Measurements from ENCODE around the gene ANKRD12. TPM values are rescaled to one million over a fixed set of nuclear protein-coding genes. Genes with fewer than 3 reads are reported as not detected.

ANKRD12 gene
- total RNA-seq, 1 donor = 66.2 TPM

DNA sequence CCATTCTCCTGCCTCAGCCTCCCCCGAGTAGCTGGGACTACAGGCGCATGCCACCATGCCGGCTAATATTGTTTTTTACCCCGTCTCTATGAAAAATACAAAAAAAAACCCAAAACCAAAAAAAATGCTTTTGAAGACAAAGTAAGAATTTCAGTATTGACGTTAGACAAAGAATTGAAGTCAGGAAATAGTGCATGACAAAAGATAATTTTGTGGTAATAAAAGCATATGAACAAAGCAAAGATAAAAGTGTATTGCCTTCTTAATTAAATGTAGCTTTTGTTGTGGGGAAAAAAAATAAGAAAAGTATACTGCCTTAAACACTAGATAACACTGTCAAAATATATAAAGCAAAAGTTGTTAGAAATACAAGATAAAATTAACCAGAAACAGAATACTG, 86.8 kb downstream of the ANKRD12 start:
- no peak overlapping the region for H3K4me3 ChIP-seq (ENCODE audit: low read depth, low read length)
- TF ChIP-seq CTCF (IDR thresholded peaks at IDR 0.05; ENCODE audit: insufficient read depth, low read length) = no peak
- no peak for DNase-seq (ENCODE audit: low read depth)

- H3K4me3 ChIP-seq (ENCODE audit: low read depth, low read length) = no peak overlapping the region
- DNase-seq (ENCODE audit: low read depth) = no peak
- no peak for TF ChIP-seq CTCF (IDR thresholded peaks at IDR 0.05; ENCODE audit: insufficient read depth, low read length)
These were observed 89.9 kb downstream of the ANKRD12 start for GRCh38 chr18:9226463-9226862.

DNA sequence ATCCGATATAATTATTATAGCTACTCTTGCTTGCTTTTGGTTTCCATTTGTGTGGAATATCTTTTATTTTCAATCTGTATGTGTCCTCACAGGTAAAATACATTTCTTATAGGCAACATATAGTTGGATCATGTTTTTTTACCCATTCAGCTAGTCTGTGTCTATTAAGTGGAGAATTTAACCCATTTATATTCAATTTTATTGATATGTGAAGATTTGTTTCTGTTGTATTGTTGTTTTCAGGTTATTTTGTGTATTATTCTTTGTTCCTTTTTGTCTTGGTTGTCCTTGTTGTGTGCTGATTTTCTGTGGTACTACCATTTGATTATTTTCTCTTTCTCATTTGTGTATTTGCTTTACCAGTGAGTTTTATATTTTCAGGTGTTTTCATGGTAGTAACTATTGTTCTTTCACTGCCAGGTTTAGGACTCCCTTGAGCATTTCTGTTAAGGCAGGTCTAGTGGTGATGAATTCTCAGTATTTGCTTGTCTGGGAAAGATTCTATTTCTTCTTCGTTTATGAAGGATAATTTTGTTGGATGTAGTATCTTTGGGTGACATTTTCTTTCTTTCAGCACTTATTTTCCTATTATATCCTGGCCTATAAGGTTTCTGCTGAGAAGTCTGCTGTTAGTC, 95.4 kb downstream of the ANKRD12 start:
- TF ChIP-seq CTCF (IDR thresholded peaks at IDR 0.05; ENCODE audit: insufficient read depth, low read length) = no peak
- no peak for DNase-seq (ENCODE audit: low read depth)
- no peak overlapping the region for H3K4me3 ChIP-seq (ENCODE audit: low read depth, low read length)

DNA sequence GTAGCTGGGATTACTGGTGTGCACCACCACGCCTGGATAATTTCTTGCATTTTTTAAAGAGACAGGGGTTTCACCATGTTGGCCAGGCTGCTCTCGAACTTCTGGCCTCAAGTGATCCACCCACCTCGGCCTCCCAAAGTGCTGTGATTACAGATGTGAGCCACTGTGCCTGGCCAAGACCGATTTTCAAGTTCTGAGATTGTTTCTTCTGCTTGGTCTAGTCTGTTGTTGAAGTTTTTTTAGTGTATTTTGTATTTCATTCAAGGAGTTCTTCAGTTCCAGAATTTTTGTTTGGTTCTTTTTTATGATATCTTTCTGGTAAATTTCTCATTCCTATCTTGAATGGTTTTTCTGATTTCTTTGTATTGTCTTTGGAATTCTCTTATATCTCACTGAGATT, 96.4 kb downstream of the ANKRD12 start:
- no peak for DNase-seq (ENCODE audit: low read depth)
- TF ChIP-seq CTCF (IDR thresholded peaks at IDR 0.05; ENCODE audit: insufficient read depth, low read length) = no peak
- H3K4me3 ChIP-seq (ENCODE audit: low read depth, low read length) = no peak overlapping the region

DNA sequence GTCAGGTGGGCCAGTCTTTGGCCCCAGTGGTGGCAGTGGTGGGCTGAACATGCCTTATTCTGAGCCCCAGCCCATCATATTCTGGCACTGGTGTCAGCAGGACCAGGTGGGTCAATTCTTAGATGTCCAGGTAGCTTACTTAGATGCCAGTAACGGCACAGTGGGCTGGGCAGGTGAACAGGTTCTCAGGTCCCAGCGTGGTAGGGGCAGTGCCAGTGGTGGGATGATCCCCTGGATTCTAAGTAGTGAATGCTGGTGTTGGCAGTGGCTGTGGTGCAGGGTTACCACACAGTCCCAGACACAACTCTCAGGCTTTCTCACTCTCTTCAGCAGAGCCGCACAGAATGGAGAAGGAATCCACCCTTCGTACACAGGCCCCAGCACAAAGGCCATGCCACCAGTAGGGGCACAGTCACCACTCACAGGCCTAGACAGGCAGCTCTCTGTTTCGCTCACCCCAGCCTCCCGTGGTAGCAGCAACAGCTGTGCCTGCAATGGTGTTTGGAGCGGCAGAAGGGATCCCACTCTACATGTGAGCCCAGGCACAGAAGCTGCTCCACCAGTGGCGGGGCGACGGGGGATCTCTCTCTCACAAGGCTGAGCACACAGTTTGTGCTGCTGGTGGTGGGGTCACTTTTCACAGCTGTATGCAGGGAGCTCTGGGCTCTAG, 97.3 kb downstream of the ANKRD12 start:
- no peak overlapping the region for H3K4me3 ChIP-seq (ENCODE audit: low read depth, low read length)
- no peak for DNase-seq (ENCODE audit: low read depth)
- TF ChIP-seq CTCF (IDR thresholded peaks at IDR 0.05; ENCODE audit: insufficient read depth, low read length) = no peak

GRCh38 chr18:9234528-9234927, 97.9 kb downstream of the ANKRD12 start:
- TF ChIP-seq CTCF (IDR thresholded peaks at IDR 0.05; ENCODE audit: insufficient read depth, low read length) = no peak
- DNase-seq (ENCODE audit: low read depth) = no peak
- no peak overlapping the region for H3K4me3 ChIP-seq (ENCODE audit: low read depth, low read length)

All from fibroblast of the aortic adventitia (primary cell).